ENCODE results near the gene EXOC3L2. TPM values are rescaled to one million over a fixed set of nuclear protein-coding genes. Genes with fewer than 3 reads are reported as not detected.

Gene EXOC3L2
- total RNA-seq, 1 experiment from 2014 or later = not detected

DNA sequence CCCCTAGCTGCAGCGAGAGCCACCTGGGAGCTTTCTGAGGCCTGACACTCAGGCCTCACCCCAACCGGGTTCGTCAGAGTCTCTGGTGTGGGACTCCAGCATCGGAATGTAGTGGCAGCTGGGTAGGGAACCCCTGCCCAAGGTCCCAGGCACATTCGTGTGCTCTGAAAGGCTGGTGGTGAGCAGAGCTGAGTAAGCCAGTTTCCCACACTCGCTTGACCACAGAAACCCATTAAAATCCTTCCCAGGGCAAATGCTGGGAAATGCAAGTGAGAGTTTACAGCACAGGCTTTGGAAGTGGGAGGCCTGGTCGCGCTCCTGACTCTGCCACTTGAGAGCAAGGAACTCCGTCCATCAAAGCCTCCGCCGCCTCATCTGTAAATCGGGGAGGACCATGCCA is 71.4 kb downstream of the EXOC3L2 start:
- Histone ChIP-seq H3K27ac (ENCODE audit: low read depth, low read length, poor library complexity, severe bottlenecking) (no peak overlapping the region), H3K9me3 (ENCODE audit: low read depth, low read length, poor library complexity, severe bottlenecking) (no peaks in the 10 kb centered on the region), H3K4me1 (ENCODE audit: insufficient read depth, low read length, poor library complexity, severe bottlenecking) (peaks cover 7% of the 10 kb centered on the region), H3K36me3 (ENCODE audit: insufficient read depth, low read length, poor library complexity, severe bottlenecking) (no peaks in the 10 kb centered on the region), H3K27me3 (replicated peaks; ENCODE audit: insufficient read depth, low read depth, low read length, poor library complexity) (no peaks in the 10 kb centered on the region), H3K4me3 (ENCODE audit: low read depth, low read length, poor library complexity, severe bottlenecking) (no peak overlapping the region)
- BruUV-seq (replicated peaks) = no TSS peak
- no peak for TF ChIP-seq EZH2 (IDR thresholded peaks at IDR 0.05; ENCODE audit: borderline replicate concordance, low read depth, low read length, poor library complexity, severe bottlenecking)
- TF ChIP-seq, protein P1, sequence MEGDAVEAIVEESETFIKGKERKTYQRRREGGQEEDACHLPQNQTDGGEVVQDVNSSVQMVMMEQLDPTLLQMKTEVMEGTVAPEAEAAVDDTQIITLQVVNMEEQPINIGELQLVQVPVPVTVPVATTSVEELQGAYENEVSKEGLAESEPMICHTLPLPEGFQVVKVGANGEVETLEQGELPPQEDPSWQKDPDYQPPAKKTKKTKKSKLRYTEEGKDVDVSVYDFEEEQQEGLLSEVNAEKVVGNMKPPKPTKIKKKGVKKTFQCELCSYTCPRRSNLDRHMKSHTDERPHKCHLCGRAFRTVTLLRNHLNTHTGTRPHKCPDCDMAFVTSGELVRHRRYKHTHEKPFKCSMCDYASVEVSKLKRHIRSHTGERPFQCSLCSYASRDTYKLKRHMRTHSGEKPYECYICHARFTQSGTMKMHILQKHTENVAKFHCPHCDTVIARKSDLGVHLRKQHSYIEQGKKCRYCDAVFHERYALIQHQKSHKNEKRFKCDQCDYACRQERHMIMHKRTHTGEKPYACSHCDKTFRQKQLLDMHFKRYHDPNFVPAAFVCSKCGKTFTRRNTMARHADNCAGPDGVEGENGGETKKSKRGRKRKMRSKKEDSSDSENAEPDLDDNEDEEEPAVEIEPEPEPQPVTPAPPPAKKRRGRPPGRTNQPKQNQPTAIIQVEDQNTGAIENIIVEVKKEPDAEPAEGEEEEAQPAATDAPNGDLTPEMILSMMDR (conservative IDR thresholded peaks at IDR 0.05; ENCODE audit: low read depth, low read length) = no peak
- DNase-seq (ENCODE audit: low spot score) = no peak
- intact Hi-C loops (cut with micrococcal nuclease; ENCODE audit: unreplicated experiment) = no loop called here
- ChIA-PET POLR2A (ENCODE audit: low non-redundant PET) (no interaction called here), CTCF (no interaction called here)

DNA sequence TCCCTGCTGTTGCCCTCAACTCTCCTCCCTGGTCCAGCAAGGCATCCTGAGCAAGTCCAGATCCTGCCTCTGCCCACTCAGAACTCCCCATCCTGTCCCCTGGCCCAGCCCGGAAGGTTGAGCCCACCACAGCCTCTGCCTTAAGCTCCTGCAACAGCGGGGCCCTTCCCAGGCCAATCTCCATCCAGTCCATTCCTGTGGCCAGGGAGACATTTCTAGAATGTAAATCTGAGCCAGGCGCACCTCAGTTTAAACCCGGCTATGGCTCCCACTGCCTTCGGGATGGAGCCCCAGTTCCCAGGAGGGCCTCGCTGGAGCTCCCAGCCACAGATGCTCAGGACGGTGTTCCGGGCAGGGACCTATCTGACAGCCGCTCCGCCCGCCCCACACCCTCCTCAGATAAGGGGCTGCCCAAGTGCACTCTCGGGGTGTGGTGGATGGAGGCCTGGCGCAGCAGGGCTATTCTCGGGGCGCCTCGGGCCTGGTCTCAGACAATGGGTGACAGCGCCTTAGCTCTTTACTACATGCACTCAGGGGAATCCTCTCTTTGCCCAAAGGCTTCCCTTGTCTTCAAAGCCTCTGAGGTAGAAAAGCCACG is 72.5 kb downstream of the EXOC3L2 start:
- intact Hi-C loops (cut with micrococcal nuclease; ENCODE audit: unreplicated experiment) = no loop called here
- TF ChIP-seq, protein P1 (conservative IDR thresholded peaks at IDR 0.05; ENCODE audit: low read depth, low read length) = no peak
- TF ChIP-seq EZH2 (IDR thresholded peaks at IDR 0.05; ENCODE audit: borderline replicate concordance, low read depth, low read length, poor library complexity, severe bottlenecking) = no peak
- H3K27ac ChIP-seq (ENCODE audit: low read depth, low read length, poor library complexity, severe bottlenecking) = no peak overlapping the region
- no peaks in the 10 kb centered on the region for H3K27me3 ChIP-seq (replicated peaks; ENCODE audit: insufficient read depth, low read depth, low read length, poor library complexity)
- CTCF ChIA-PET = no interaction called here
- H3K36me3 ChIP-seq (ENCODE audit: insufficient read depth, low read length, poor library complexity, severe bottlenecking) = no peaks in the 10 kb centered on the region
- BruUV-seq (replicated peaks) = no TSS peak
- H3K9me3 ChIP-seq (ENCODE audit: low read depth, low read length, poor library complexity, severe bottlenecking) = no peaks in the 10 kb centered on the region
- DNase-seq (ENCODE audit: low spot score) = no peak
- no peak overlapping the region for H3K4me3 ChIP-seq (ENCODE audit: low read depth, low read length, poor library complexity, severe bottlenecking)
- peaks cover 7% of the 10 kb centered on the region for H3K4me1 ChIP-seq (ENCODE audit: insufficient read depth, low read length, poor library complexity, severe bottlenecking)
- POLR2A ChIA-PET (ENCODE audit: low non-redundant PET) = no interaction called here

DNA sequence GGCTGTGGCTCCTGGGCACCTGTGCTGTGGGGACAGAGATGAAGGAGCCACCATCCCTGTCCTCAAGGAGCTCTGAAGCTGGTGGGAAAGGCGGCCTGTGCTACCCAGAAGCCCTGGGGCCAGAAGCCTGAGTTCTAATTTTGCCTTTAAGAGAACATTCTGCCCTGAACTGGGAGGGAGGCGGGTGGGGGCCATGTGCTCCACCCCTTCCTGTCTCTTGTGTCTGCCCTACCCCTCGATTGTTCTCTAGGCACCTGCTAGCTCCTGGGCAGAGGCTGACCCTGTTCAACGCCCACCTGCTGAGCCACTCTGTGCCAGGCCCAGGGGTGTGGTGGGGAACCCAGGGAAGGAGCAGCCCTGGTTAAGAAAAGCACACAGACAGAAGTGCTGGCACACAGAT is 73.0 kb downstream of the EXOC3L2 start:
- Histone ChIP-seq H3K36me3 (ENCODE audit: insufficient read depth, low read length, poor library complexity, severe bottlenecking) (no peaks in the 10 kb centered on the region), H3K27me3 (replicated peaks; ENCODE audit: insufficient read depth, low read depth, low read length, poor library complexity) (no peaks in the 10 kb centered on the region), H3K27ac (ENCODE audit: low read depth, low read length, poor library complexity, severe bottlenecking) (no peak overlapping the region), H3K4me1 (ENCODE audit: insufficient read depth, low read length, poor library complexity, severe bottlenecking) (peaks cover 3% of the 10 kb centered on the region), H3K9me3 (ENCODE audit: low read depth, low read length, poor library complexity, severe bottlenecking) (no peaks in the 10 kb centered on the region), H3K4me3 (ENCODE audit: low read depth, low read length, poor library complexity, severe bottlenecking) (no peak overlapping the region)
- TF ChIP-seq EZH2 (IDR thresholded peaks at IDR 0.05; ENCODE audit: borderline replicate concordance, low read depth, low read length, poor library complexity, severe bottlenecking) = no peak
- TF ChIP-seq, protein P1 (conservative IDR thresholded peaks at IDR 0.05; ENCODE audit: low read depth, low read length) = no peak
- POLR2A ChIA-PET (ENCODE audit: low non-redundant PET) = no interaction called here
- BruUV-seq (replicated peaks) = no TSS peak
- no peak for DNase-seq (ENCODE audit: low spot score)
- intact Hi-C loops (cut with micrococcal nuclease; ENCODE audit: unreplicated experiment) = no loop called here
- CTCF ChIA-PET = no interaction called here

Measured in A673 (cell line).